ENCODE results near the gene NDST3.

NDST3 gene

DNA sequence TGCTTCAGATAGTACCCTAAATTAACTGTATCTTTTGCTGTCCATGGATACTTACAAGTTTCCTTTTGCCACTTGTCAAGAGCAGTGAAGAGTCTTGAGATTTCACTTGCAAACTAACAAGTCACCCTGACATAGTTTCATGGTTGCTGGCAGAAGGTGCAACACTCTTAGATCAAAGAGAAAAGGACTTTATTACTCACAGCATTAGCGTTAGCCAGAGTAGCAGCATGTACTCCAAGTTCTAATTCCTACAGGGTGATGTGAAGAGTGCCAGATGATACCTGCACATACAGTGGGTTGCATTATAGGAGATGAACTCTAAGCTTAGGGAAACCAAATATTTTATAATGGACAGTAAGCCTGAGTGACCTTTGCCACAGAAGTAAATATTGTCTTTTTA lies 47.9 kb downstream of the NDST3 start:
- no peak for DNase-seq

DNA sequence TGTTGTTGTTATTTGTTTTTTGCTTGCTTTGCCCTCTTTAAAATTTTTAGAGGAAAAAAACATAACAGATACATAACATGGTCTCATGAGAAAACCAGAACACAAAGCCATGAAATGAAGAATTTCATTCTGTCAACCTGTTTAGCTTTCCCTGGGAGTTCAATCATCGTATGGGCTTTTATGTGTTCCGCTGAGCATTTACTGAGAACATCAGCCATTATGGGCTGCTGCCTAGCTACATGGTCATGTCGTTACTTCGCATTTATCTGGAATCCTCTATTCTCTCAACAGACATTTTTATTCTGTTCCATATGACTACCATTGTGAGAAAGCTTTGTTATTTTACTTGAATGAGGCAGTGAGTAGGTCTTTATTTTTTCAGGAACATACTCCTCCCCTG lies 51.4 kb downstream of the NDST3 start:
- no peak for DNase-seq

- no peak for DNase-seq
Measured at GRCh38 chr4:118086344-118086743, 52.1 kb downstream of the NDST3 start.

- DNase-seq, result no peak
Measured at GRCh38 chr4:118087366-118087765, 53.1 kb downstream of the NDST3 start.

GRCh38 chr4:118099106-118099505 lies 64.8 kb downstream of the NDST3 start:
- DNase-seq, result no peak

- DNase-seq, result no peak
Measured at GRCh38 chr4:118102195-118102594, 67.9 kb downstream of the NDST3 start.

- DNase-seq, result no peak
Measured at GRCh38 chr4:118112117-118113046, 78.1 kb downstream of the NDST3 start.

- DNase-seq, result no peak
Measured at GRCh38 chr4:118113220-118113619, 78.9 kb downstream of the NDST3 start.

DNA sequence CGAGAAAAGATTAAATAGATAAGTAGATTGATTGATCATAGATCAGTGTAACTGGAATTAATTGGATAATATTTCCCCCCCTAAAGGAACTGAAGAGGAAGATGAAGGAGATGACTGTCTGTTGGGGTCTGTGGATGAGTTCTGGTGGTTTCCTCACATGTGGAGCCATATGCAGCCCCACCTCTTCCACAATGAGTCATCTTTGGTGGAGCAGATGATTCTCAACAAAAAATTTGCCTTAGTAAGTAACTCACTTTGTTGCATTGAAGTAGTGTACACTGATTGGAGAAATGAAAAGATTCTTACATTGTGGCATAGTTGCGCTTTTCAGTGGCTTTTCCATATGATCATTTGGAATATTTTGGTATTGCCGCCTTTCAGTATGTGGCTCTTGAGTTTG lies 80.4 kb downstream of the NDST3 start:
- DNase-seq, result no peak

DNA sequence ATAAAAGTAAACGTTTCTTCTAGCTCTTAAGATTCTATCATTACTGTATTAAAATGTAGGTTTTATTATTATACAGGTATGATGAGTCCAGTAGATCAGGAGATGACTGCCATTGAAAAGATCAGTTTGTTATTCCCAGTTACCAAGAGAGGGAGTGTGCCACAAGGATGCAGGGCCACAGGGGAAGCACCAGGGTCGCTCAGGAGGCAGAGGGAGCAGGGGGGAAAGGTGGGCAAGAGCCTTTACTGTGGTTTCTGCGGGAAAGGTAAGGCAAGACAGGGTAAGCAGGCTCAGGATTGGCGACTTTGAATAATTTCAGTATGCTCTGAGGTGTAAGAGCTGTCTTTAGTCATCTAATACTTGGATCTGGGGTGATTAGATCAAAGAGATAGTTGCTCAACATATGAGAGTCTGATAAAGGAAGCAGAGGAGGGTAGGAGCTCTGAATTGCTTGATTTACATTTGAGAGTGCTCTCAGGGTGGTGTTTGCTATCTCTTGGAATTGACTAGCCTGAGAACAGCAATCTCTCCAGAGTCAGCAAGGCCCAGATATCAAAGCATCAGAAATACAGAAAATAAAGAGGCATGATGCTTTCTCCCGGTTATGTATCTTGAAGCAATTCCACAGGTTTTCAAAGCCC lies 86.0 kb downstream of the NDST3 start:
- no peak for DNase-seq

- no peak for DNase-seq
Measured at GRCh38 chr4:118124997-118125396, 90.7 kb downstream of the NDST3 start.

GRCh38 chr4:118139241-118139640 lies 105.0 kb downstream of the NDST3 start:
- no peak for DNase-seq

DNA sequence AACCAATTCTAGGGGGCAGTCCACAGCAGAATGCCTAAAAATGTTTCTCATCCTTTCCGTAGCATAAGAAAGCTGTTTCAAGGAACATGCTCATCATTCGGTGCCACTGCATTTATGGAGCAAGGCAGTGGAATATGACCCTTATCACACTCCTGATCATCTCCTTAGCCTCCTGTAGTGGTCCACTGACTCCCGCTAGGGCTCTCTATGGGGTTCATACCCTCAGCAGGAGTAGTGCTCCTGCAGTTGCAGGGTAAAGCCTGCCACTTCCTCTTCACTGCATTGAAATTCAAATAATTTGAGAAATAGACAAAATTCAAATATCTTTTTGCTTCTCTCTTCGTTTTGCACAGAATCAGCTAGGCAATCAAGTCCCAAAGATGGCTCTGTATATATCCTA lies 107.0 kb downstream of the NDST3 start:
- DNase-seq, result no peak

DNA sequence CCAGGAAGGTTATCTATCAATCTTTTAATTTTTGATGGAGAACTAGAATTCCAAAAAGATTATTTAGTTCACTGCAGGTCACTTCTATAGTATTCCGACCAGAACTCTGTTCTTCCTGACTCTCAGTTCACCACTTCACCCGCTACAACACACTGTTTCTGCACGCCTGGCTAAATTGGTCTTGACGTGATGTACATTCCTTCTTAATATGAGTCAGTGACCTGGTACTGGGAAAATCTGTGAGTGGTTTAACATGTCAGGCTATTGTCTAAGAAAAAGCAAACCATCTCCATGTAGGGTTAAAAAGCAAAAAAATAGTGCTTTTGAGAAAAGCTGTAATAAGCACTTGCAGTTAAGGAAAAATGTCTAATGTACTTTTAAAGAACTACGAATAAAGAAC lies 120.4 kb downstream of the NDST3 start:
- no peak for DNase-seq

DNA sequence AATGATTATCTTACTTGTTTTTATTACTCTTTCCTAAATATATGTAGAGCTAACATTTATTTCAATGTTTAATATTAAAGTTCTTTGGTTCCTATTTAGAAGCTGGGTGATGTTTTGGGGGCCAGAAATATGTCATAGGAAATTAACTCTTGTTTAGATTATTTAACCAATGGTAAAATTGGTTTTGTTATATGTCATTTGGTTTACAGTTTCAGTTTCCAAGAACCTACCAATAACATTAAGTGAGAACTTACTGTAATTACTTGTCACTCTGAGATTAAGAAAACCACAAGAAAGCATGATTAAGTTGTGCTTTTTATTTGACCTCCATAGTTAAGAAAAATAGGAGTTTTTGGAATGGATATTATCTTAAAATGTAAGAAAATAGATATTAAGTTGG lies 121.2 kb downstream of the NDST3 start:
- DNase-seq, result no peak

- DNase-seq, result no peak
Measured at GRCh38 chr4:118158763-118159375, 124.6 kb downstream of the NDST3 start.

- no peak for DNase-seq
Measured at GRCh38 chr4:118167306-118167705, 133.0 kb downstream of the NDST3 start.

- no peak for DNase-seq
Measured at GRCh38 chr4:118171381-118171780, 137.1 kb downstream of the NDST3 start.

DNA sequence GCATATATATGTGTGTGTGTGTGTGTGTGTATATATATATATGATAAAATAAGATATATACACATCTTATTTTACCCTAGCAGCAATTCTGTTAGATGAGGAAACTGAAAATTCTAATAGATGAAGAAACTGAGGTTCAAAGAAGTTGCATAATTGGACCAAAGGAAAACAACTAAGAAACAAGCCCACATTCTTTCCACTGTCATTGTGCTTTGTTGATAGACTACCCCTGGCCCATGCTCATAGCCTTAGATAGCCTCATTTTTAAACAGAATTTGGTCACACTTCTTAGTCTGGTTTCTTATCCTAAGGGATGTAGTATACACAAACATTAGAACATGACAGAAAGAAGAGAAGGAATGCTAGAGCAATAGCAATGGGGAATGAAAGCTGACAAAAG lies 138.8 kb downstream of the NDST3 start:
- no peak for DNase-seq

DNA sequence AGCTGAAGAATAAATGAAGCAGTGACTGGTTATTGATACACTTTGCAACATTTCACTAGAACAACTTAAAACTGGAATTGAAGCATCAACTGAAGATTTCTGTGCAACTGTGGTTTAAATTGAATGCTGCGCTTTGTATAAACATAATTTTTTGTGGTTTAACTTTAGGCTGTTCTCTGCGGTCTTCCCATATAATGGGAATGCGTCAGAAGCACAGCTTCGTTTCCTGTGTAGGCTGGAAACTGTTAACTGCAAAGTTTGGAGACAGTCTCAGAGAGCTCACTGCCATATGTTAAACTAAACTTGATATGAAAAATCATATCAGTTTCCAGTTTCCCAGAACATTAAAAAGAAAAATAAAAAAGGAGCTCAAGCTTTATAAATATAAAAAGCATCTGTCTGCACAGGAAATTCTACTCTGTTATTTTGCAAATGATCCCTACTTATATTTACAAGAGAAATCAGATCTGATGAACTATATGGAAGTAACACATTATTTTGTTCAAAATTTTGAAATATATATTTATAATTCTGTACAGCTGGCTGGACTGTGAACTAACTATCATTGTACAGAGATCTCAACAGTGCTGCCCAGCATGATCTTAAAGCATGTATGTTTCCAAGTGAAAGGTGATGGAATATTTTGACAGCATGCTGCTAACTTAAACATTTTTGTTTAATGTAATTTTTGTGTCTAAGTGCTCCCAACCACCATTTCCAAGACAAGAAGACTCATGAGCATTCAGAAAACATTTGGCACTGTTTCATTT lies 139.9 kb downstream of the NDST3 start:
- DNase-seq, result no peak

DNA sequence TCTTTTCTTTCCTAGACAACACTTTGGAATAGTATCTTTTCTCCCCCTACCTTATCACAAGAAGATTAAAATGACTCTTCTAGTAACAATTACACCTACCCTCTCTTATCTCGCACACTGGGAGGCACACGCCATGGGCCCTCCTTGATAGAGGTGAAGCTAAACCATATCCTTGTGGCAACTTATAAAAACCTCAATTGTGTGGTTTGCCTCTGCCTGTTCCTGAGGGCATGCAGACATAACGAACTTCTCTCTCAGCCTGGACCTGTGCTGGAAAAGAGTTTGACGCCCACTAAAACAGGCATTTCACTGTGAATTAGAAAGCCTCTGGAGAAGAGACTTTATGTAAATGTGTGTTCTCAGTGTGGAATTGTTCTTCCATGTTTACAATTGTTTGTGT lies 141.2 kb downstream of the NDST3 start:
- DNase-seq, result no peak

GRCh38 chr4:118177126-118177525 lies 142.8 kb downstream of the NDST3 start:
- no peak for DNase-seq

- no peak for DNase-seq
Measured at GRCh38 chr4:118180776-118181175, 146.5 kb downstream of the NDST3 start.
